B cell (primary cell): Measurements from ENCODE around the gene ARHGAP1. TPM values are rescaled to one million over a fixed set of nuclear protein-coding genes. Genes with fewer than 3 reads are reported as not detected.

Source experiments
- ATAC-seq: fragments of 200-7000 bp; cut with Tn5 transposase; one replicate; pipeline ENCODE4 v1.10.0; 2021; ENCODE audit warnings: low read depth, mild to moderate bottlenecking, moderate number of reproducible peaks, moderate library complexity
- CTCF ChIA-PET: fragments of 350-600 bp; sonication (Branson Sonifier 250); formaldehyde crosslinking; loops from one replicate; lab custom pipeline; 2021; ENCODE audit warnings: antibody characterized with exemption, inconsistent platforms; lab: Charles Lee
- POLR2A ChIA-PET: fragments of 350-600 bp; sonication (Branson Sonifier 250); formaldehyde crosslinking; loops from one replicate; lab custom pipeline; 2021; ENCODE audit warnings: antibody characterized with exemption; lab: Charles Lee
- DNase-seq: peaks from one replicate; pipeline ENCODE4 v3.0.0; 2013
- H2AFZ ChIP-seq: 2 replicates; pipeline ENCODE4 v1.6.1; 2012; ENCODE audit warnings: mild to moderate bottlenecking, low read depth, low read length; ENCODE audit not compliant: insufficient read depth, poor library complexity, severe bottlenecking
- H3K27ac ChIP-seq, 2 donors: 1 replicate in 1 of 2; 2 replicates in 1 of 2; pipeline ENCODE4 v1.5.1; 2012 to 2013; ENCODE audit warnings: low read length in 2 of 2, mild to moderate bottlenecking in 2 of 2, moderate library complexity in 1 of 2
- H3K27me3 ChIP-seq, 4 experiments: fragments of 200-600 bp in 1 of 4; sonication (generic) in 1 of 4; replicated peaks in 1 of 4; 1 replicate in 2 of 4; 2 replicates in 2 of 4; pipeline versions ENCODE4 v1.6.1 to v1.7.0; 2013 to 2016; ENCODE audit warnings: low read length in 3 of 4, mild to moderate bottlenecking in 2 of 4, mixed read lengths in 1 of 4, moderate library complexity in 1 of 4; ENCODE audit not compliant: insufficient read depth in 4 of 4, control insufficient read depth in 3 of 4; ENCODE audit errors: control extremely low read depth in 1 of 4
- H3K36me3 ChIP-seq, 2 experiments: replicated peaks in 1 of 2; 1 replicate in 1 of 2; 2 replicates in 1 of 2; pipeline versions ENCODE4 v1.6.1 to v1.7.1; 2013; ENCODE audit warnings: low read length in 1 of 2; ENCODE audit not compliant: insufficient read depth in 2 of 2, control insufficient read depth in 1 of 2; ENCODE audit errors: control extremely low read depth in 1 of 2, extremely low read depth in 1 of 2
- H3K4me1 ChIP-seq, 2 donors: fragments of 200-600 bp in 1 of 2; sonication (generic) in 1 of 2; 1 replicate in 1 of 2; 2 replicates in 1 of 2; pipeline versions ENCODE4 v1.5.1 to v1.6.1; 2013 to 2017; ENCODE audit warnings: low read length in 2 of 2; ENCODE audit not compliant: control insufficient read depth in 2 of 2, insufficient read depth in 2 of 2
- H3K4me2 ChIP-seq: replicated peaks from 2 replicates; pipeline ENCODE3; 2012; ENCODE audit warnings: mild to moderate bottlenecking, low read depth, low read length; ENCODE audit not compliant: poor library complexity, severe bottlenecking
- H3K4me3 ChIP-seq, 5 experiments: fragments of 200-600 bp in 1 of 5; sonication (generic) in 1 of 5; 1 replicate in 3 of 5; 2 replicates in 2 of 5; pipeline versions ENCODE4 v1.5.1 to v1.7.0; 2011 to 2016; ENCODE audit warnings: low read length in 4 of 5, mild to moderate bottlenecking in 4 of 5, low read depth in 2 of 5, control low read depth in 1 of 5, moderate library complexity in 1 of 5; ENCODE audit not compliant: insufficient read depth in 1 of 5; ENCODE audit errors: control extremely low read depth in 1 of 5, extremely low read depth in 1 of 5
- H3K79me2 ChIP-seq: fragments of 200-600 bp; sonication (generic); one replicate; pipeline ENCODE4 v1.6.0; 2016; ENCODE audit warnings: low read length; ENCODE audit not compliant: control insufficient read depth, insufficient read depth
- H3K9ac ChIP-seq: fragments of 200-600 bp; sonication (generic); 2 replicates; pipeline ENCODE4 v1.6.1; 2017; ENCODE audit warnings: mild to moderate bottlenecking, low read length, moderate library complexity
- H3K9me3 ChIP-seq, 3 donors: one replicate each; pipeline versions ENCODE4 v1.6.1 to v1.7.1; 2013; ENCODE audit warnings: low read length in 2 of 3; ENCODE audit not compliant: control insufficient read depth in 2 of 3, insufficient read depth in 1 of 3; ENCODE audit errors: control extremely low read depth in 1 of 3
- H4K20me1 ChIP-seq: 2 replicates; pipeline ENCODE4 v1.6.0; 2012; ENCODE audit warnings: mild to moderate bottlenecking, low read length; ENCODE audit not compliant: insufficient read depth, control insufficient read depth, poor library complexity, severe bottlenecking
- H3K27ac Mint-ChIP-seq: one replicate; pipeline ENCODE4 v1.8.0; 2021; ENCODE audit warnings: mixed read lengths
- H3K27me3 Mint-ChIP-seq: one replicate; pipeline ENCODE4 v1.8.0; 2021; ENCODE audit warnings: mixed read lengths
- H3K4me1 Mint-ChIP-seq: one replicate; pipeline ENCODE4 v1.8.0; 2021; ENCODE audit warnings: mixed read lengths
- H3K4me3 Mint-ChIP-seq: one replicate; pipeline ENCODE4 v1.8.0; 2021; ENCODE audit warnings: mixed read lengths
- H3K9me3 Mint-ChIP-seq: one replicate; pipeline ENCODE4 v1.8.0; 2022; ENCODE audit warnings: mixed read lengths; ENCODE audit not compliant: insufficient read depth
- CTCF ChIP-seq: fragments of 200-600 bp; IDR thresholded peaks from one replicate; pipeline ENCODE4 v1.8.0; 2022; ENCODE audit warnings: antibody characterized with exemption, mild to moderate bottlenecking
- EZH2 ChIP-seq: IDR thresholded peaks from 2 replicates; pipeline ENCODE4 v1.6.1; 2012; ENCODE audit warnings: borderline replicate concordance, low read depth, mild to moderate bottlenecking, moderate library complexity, low read length; ENCODE audit not compliant: insufficient read depth, poor library complexity, severe bottlenecking
- WGBS: methylation state at CpG from one replicate; pipeline ENCODE4 v1.1.5; 2013; ENCODE audit warnings: missing lambda C conversion rate; ENCODE audit not compliant: insufficient coverage; 5-methylcytosine and 5-hydroxymethylcytosine counted together
- intact Hi-C: fragments of 100-400 bp; cut with micrococcal nuclease; formaldehyde crosslinking; loops from one replicate; pipeline ENCODE4 v1.10.0; 2022
- polyA plus RNA-seq: library from polyadenylated mRNA; depleted of rRNA; stranded (reverse); fragments of >200 nt; gene quantifications from 2 replicates; pipeline ENCODE4 v1.2.3, GENCODE V29; 2012
- total RNA-seq, 2 donors: library from RNA; stranded (reverse); fragments of 120-200 nt in 1 of 2; gene quantifications; 1 replicate in 1 of 2; 2 replicates in 1 of 2; pipeline versions ENCODE4 v1.2.3 to v1.2.4, GENCODE V29; 2013 to 2022

ARHGAP1 gene
- total and polyA plus RNA-seq, 2 donors (not counting 1 experiment from before 2014, with no cell fraction given): 33.9 to 55.0 TPM

DNA sequence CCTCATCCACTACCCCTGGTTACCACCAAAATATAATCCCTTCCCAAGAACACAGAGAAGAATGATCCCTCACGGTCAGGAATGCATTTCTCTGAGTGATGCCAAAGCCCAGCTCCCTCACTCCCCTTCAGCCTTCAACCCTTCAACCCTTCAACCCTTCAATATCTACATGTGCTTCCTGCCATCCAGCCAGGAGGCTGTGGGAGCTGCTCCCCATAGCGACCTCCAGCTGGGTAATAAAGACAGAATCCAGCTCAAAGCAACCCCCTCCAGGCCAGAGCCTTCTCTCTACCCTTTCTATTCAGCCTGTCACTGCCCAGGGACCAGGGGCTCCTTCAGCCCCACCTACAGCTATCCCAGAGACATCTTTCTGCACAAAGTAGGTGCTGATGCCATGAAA lies 2.7 kb downstream of the ARHGAP1 start:
- TF ChIP-seq EZH2 (no peak), CTCF (no peak)
- Mint-ChIP-seq H3K27me3 (no peaks in the 10 kb centered on the region), H3K9me3 (no peaks in the 10 kb centered on the region), H3K4me3 (no peak overlapping the region), H3K4me1 (peaks cover 42% of the 10 kb centered on the region), H3K27ac (no peak overlapping the region)
- Histone ChIP-seq H2AFZ (no peak overlapping the region), H3K79me2 (peaks cover 91% of the 10 kb centered on the region), H3K9ac (no peak overlapping the region), H3K27me3 (no peaks in the 10 kb centered on the region), H4K20me1 (peaks cover 62% of the 10 kb centered on the region), H3K4me2 (no peak overlapping the region), H3K4me3 (no peak overlapping the region), H3K9me3 (no peaks in the 10 kb centered on the region), H3K27ac (no peak overlapping the region), H3K36me3 (peaks cover 5 to 40% of the 10 kb centered on the region in 2 experiments), H3K4me1 (peaks cover 30 to 36% of the 10 kb centered on the region in 2 donors)
- ChIA-PET CTCF (no interaction called here), POLR2A (interaction anchor here (1.0 kb wide), 1 partner anchor 14 kb away, joined by 5 read pairs; no protein-coding TSS in a partner anchor)
- intact Hi-C loops: no loop called here
- WGBS: 100% methylated on average over 1 of the region's 2 CpGs
- ATAC-seq: no peak
- no peak for DNase-seq

- Histone ChIP-seq H3K9ac (no peak overlapping the region), H3K4me2 (no peak overlapping the region), H3K79me2 (peaks cover 88% of the 10 kb centered on the region), H3K4me3 (no peak overlapping the region), H3K27ac (no peak overlapping the region), H2AFZ (no peak overlapping the region), H3K4me1 (peaks cover 26 to 32% of the 10 kb centered on the region in 2 donors), H3K36me3 (peaks cover 5 to 38% of the 10 kb centered on the region in 2 experiments), H3K9me3 (no peaks in the 10 kb centered on the region), H3K27me3 (no peaks in the 10 kb centered on the region), H4K20me1 (peaks cover 62% of the 10 kb centered on the region)
- ATAC-seq (no peak), DNase-seq (no peak)
- WGBS: 96% methylated on average over 3 of the region's 3 CpGs
- no peak overlapping the region for H3K4me3 Mint-ChIP-seq
- no peaks in the 10 kb centered on the region for H3K9me3 Mint-ChIP-seq
- ChIA-PET CTCF (no interaction called here), POLR2A (no interaction called here)
- intact Hi-C loops: no loop called here
- H3K27ac Mint-ChIP-seq: no peak overlapping the region
- H3K27me3 Mint-ChIP-seq: no peaks in the 10 kb centered on the region
- TF ChIP-seq EZH2 (no peak), CTCF (no peak)
- H3K4me1 Mint-ChIP-seq: peaks cover 38% of the 10 kb centered on the region
Measured at GRCh38 chr11:46697303-46697702, 3.1 kb downstream of the ARHGAP1 start.
